Hepatocyte (in vitro differentiated cells): ENCODE results near the gene RALGAPB.

ENCODE experiments used
- EZH2 ChIP-seq: fragments of 200-600 bp; sonication (generic); IDR thresholded peaks from 2 replicates; pipeline ENCODE4 v1.6.1; 2016; ENCODE audit warnings: antibody characterized with exemption, mild to moderate bottlenecking, borderline replicate concordance
- EZH2phosphoT487 ChIP-seq: fragments of 200-600 bp; sonication (generic); IDR thresholded peaks from one replicate; pipeline ENCODE4 v1.6.1; 2018; ENCODE audit warnings: antibody characterized with exemption, mild to moderate bottlenecking, low read depth, moderate library complexity; ENCODE audit not compliant: unreplicated experiment, severe bottlenecking
- TF ChIP-seq, protein P1 (sequence below): fragments of 200-600 bp; sonication (generic); IDR thresholded peaks from 2 replicates; pipeline ENCODE4 v1.5.1; 2016; ENCODE audit warnings: antibody characterized with exemption, mild to moderate bottlenecking; ENCODE audit not compliant: poor library complexity

GRCh38 chr20:38479596-38479995, 7.0 kb downstream of the RALGAPB start:
- TF ChIP-seq EZH2: no peak
- TF ChIP-seq, protein P1, sequence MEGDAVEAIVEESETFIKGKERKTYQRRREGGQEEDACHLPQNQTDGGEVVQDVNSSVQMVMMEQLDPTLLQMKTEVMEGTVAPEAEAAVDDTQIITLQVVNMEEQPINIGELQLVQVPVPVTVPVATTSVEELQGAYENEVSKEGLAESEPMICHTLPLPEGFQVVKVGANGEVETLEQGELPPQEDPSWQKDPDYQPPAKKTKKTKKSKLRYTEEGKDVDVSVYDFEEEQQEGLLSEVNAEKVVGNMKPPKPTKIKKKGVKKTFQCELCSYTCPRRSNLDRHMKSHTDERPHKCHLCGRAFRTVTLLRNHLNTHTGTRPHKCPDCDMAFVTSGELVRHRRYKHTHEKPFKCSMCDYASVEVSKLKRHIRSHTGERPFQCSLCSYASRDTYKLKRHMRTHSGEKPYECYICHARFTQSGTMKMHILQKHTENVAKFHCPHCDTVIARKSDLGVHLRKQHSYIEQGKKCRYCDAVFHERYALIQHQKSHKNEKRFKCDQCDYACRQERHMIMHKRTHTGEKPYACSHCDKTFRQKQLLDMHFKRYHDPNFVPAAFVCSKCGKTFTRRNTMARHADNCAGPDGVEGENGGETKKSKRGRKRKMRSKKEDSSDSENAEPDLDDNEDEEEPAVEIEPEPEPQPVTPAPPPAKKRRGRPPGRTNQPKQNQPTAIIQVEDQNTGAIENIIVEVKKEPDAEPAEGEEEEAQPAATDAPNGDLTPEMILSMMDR: no peak
- no peak for TF ChIP-seq EZH2phosphoT487
